ENCODE measurements around the gene THOC6.
"Not testable (repeated sequence)": the region's sequence is repeated elsewhere in the genome, so short reads cannot be mapped to it uniquely, and the experiment has no call there.

GRCh38 chr16:3052571-3053329, 28.9 kb downstream of the THOC6 start:
- TF ChIP-seq POLR2A (IDR thresholded peaks at IDR 0.05; ENCODE audit: low read depth, low read length); POLR2AphosphoS5 (IDR thresholded peaks at IDR 0.05; ENCODE audit: low read depth, low read length); PAX5 (IDR thresholded peaks at IDR 0.05; ENCODE audit: insufficient read depth, low read length, severe bottlenecking): not testable (repeated sequence)

All from GM12891 (cell line).